GM12873 (cell line): ENCODE measurements around the gene SYN1.

Experiments used
- CTCF ChIP-seq: IDR thresholded peaks from 2 replicates; pipeline ENCODE4 v1.5.1; 2012; ENCODE audit warnings: low read depth, mild to moderate bottlenecking, moderate library complexity, low read length, control low read depth; ENCODE audit not compliant: insufficient read depth; ENCODE audit errors: missing control alignments

The SYN1 gene

GRCh38 chrX:47574547-47575301, 44.9 kb downstream of the SYN1 start:
- no peak for TF ChIP-seq CTCF

DNA sequence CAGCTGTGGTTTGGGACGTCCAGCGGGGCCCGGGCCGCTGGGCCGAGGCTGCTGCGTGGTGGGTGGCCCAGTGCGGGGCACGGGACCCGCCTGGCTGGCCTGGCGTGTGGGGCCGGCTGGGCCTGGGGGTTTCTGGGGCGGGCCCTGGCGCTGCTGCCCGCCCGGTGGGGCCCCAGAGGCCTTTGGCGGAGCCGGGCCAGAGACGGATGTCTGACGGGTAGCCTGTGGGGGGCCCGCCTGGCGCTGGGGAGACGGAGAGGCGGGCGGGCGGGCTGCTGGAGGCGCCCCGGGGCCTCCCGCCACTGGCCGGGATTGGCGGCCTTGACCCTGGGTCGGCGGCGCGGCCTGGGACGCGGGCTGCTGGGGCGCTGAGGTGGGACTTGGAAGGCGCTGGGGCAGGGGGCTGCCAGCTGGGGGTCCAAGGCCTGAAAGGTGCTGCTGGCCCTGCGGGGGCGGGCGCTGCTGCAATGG, 45.5 kb downstream of the SYN1 start:
- TF ChIP-seq CTCF: no peak

DNA sequence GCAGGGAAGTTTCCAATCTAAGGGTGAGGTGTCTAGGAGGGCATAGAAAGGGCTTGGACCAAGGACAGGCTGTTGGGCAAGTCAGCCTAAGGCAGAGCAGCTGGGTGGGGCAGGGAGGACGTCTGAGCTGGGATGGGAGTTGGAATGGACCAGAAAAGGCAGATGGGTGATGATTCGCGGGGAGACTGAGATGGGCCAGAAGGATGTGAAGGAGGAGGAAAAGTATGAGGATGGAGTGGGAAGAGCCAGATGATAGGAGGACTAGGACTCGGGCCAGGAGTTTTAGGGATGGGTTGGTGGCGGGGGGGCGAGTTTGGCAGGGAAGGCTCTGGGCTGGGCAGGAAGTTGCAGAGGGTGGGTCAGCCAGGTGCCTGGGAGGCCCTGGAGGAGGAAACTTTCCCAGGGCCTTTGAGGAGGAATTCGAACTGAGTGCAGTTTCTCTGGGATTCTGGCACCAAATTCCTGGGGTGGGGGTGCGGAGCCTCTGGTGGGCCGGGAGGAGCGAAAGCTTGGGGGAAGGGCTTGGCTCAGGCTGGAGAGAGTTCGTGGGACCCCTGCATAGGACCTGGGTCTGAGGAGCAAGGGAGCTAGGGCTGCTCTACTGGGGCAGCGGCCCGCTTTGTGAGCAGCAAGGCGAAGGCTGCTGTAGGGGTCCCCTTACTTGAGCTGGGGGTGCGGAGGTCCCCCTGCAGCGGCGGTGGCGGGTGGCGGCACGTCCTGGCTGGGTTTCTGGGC, 46.1 kb downstream of the SYN1 start:
- no peak for TF ChIP-seq CTCF

GRCh38 chrX:47572773-47573340, 46.8 kb downstream of the SYN1 start:
- TF ChIP-seq CTCF: no peak

- no peak for TF ChIP-seq CTCF
Observed at GRCh38 chrX:47571896-47572295, 47.8 kb downstream of the SYN1 start.

GRCh38 chrX:47571215-47571614, 48.4 kb downstream of the SYN1 start:
- TF ChIP-seq CTCF: no peak

GRCh38 chrX:47570794-47571193, 48.9 kb downstream of the SYN1 start:
- no peak for TF ChIP-seq CTCF
